Measurements from ENCODE around the gene NFKB2. TPM values are rescaled to one million over a fixed set of nuclear protein-coding genes. Genes with fewer than 3 reads are reported as not detected.
A peak's percentile ranks its signal among the peaks of the same experiment; 100 is the strongest.

Gene NFKB2
- total and polyA plus RNA-seq, 12 donors, result 9.9 to 40.0 (median 16.2) TPM

GRCh38 chr10:102400076-102400475, 4.6 kb downstream of the NFKB2 start:
- Histone ChIP-seq H3K4me1 (peaks cover 7 to 42% (median 30%) of the 10 kb centered on the region in 9 donors), H3K9me3 (no peaks in the 10 kb centered on the region), H3K36me3 (peaks cover 0 to 70% (median 12%) of the 10 kb centered on the region in 9 donors), H3K4me3 (peak overlapping the region in 5 of 10 donors; percentile 59 to 95 (median 66)), H3K27me3 (no peaks in the 10 kb centered on the region), H3K27ac (peak overlapping the region in 6 of 10 donors; percentile 83 to 95 (median 91))
- DNase-seq (no peak), ATAC-seq (no peak)
- 88 to 90% methylated on average over 17 of the region's 17 CpGs for WGBS, 2 donors
- intact Hi-C loops (cut with DNase I), result loop anchor here in 1 of 10 donors (1.0 kb wide), 1 partner anchor 172 kb away; no protein-coding TSS in a partner anchor
- no peak for TF ChIP-seq CTCF (IDR thresholded peaks at IDR 0.05)

- H3K4me1 ChIP-seq, result peaks cover 7 to 41% (median 30%) of the 10 kb centered on the region in 9 donors
- no peak for TF ChIP-seq CTCF (IDR thresholded peaks at IDR 0.05)
- no peak for DNase-seq
- no peak overlapping the region for H3K27ac ChIP-seq
- no peak overlapping the region for H3K4me3 ChIP-seq
- H3K9me3 ChIP-seq, result no peaks in the 10 kb centered on the region
- intact Hi-C loops (cut with DNase I), result loop anchor here in 2 of 10 donors (1.0 kb wide), 2 partner anchors 172 to 232 kb away; no protein-coding TSS in a partner anchor
- ATAC-seq, result no peak
- WGBS, 2 donors, result 92 to 94% methylated on average over 22 of the region's 22 CpGs
- no peaks in the 10 kb centered on the region for H3K27me3 ChIP-seq
- peaks cover 0 to 70% (median 12%) of the 10 kb centered on the region in 9 donors for H3K36me3 ChIP-seq
Observed at GRCh38 chr10:102400598-102401341, 5.3 kb downstream of the NFKB2 start.

- H3K4me1 ChIP-seq, result peaks cover 7 to 36% (median 24%) of the 10 kb centered on the region in 9 donors
- peaks cover 0 to 70% (median 12%) of the 10 kb centered on the region in 9 donors for H3K36me3 ChIP-seq
- ATAC-seq (no peak), DNase-seq (no peak)
- WGBS, 2 donors, result 89 to 96% methylated on average over 8 of the region's 8 CpGs
- intact Hi-C loops (cut with DNase I), result loop anchor here in 1 of 10 donors (1.0 kb wide), 1 partner anchor 233 kb away; no protein-coding TSS in a partner anchor
- H3K9me3 ChIP-seq, result no peaks in the 10 kb centered on the region
- H3K27ac ChIP-seq, result no peak overlapping the region
- no peak overlapping the region for H3K4me3 ChIP-seq
- no peak for TF ChIP-seq CTCF (IDR thresholded peaks at IDR 0.05)
- H3K27me3 ChIP-seq, result no peaks in the 10 kb centered on the region
Observed at GRCh38 chr10:102401342-102401654, 5.8 kb downstream of the NFKB2 start.

GRCh38 chr10:102401735-102402511, 6.4 kb downstream of the NFKB2 start:
- Histone ChIP-seq H3K9me3 (no peaks in the 10 kb centered on the region), H3K4me1 (peaks cover 7 to 30% (median 18%) of the 10 kb centered on the region in 9 donors), H3K27me3 (peaks cover 0 to 2% (median 0%) of the 10 kb centered on the region in 7 donors), H3K4me3 (no peak overlapping the region), H3K36me3 (peaks cover 0 to 64% (median 12%) of the 10 kb centered on the region in 9 donors), H3K27ac (no peak overlapping the region)
- DNase-seq (no peak), ATAC-seq (no peak)
- no peak for TF ChIP-seq CTCF (IDR thresholded peaks at IDR 0.05)
- intact Hi-C loops (cut with DNase I), result loop anchor here in 1 of 10 donors (1.0 kb wide), 1 partner anchor 234 kb away; no protein-coding TSS in a partner anchor
- WGBS, 2 donors, result 85 to 87% methylated on average over 17 to 18 of the region's 18 CpGs
